PC-9 (cell line): ENCODE results near the gene PCSK9.

Source experiments
- CTCF ChIP-seq: fragments of 200-600 bp; sonication (generic); conservative IDR thresholded peaks from 2 replicates; pipeline ENCODE4 v1.6.1; 2017; ENCODE audit warnings: mixed run types, antibody characterized with exemption, mild to moderate bottlenecking, moderate library complexity
- EZH2 ChIP-seq: fragments of 200-600 bp; sonication (generic); IDR thresholded peaks from 2 replicates; pipeline ENCODE4 v1.8.0; 2017; ENCODE audit warnings: antibody characterized with exemption, low read depth

- no peak for TF ChIP-seq EZH2
- no peak for TF ChIP-seq CTCF
Measured at GRCh38 chr1:55074455-55074854, 35.1 kb downstream of the PCSK9 start.
